Bronchial epithelial cell (primary cell): ENCODE results near the gene TMEM52. TPM values are rescaled to one million over a fixed set of nuclear protein-coding genes. Genes with fewer than 3 reads are reported as not detected.

Source experiments
- DNase-seq: peaks from one replicate; pipeline ENCODE4 v3.0.0-alpha.2; 2010; ENCODE audit warnings: low read depth
- FAIRE-seq: peaks from 2 replicates; lab custom pipeline; 2011; peaks lifted over from hg19 to GRCh38; lab: Jason Lieb, UNC
- H3K27me3 ChIP-seq: 2 replicates; pipeline ENCODE4 v1.5.1; 2011; ENCODE audit warnings: low read length; ENCODE audit not compliant: control insufficient read depth, insufficient read depth
- H3K36me3 ChIP-seq: 2 replicates; pipeline ENCODE4 v1.5.1; 2011; ENCODE audit warnings: low read length; ENCODE audit not compliant: control insufficient read depth, insufficient read depth
- H3K4me3 ChIP-seq: 2 replicates; pipeline ENCODE4 v1.5.1; 2011; ENCODE audit warnings: mild to moderate bottlenecking, low read depth, low read length, control low read depth
- CTCF ChIP-seq: IDR thresholded peaks from 2 replicates; pipeline ENCODE4 v1.5.1; 2011; ENCODE audit warnings: mild to moderate bottlenecking, moderate library complexity, low read length, control low read depth, inconsistent platforms; ENCODE audit not compliant: insufficient read depth, severe bottlenecking
- total RNA-seq: library from RNA; depleted of rRNA; stranded (reverse); fragments of >200 nt; gene quantifications from 2 replicates; pipeline ENCODE4 v1.2.1, GENCODE V29; 2014

Gene TMEM52
- 1.4 and 1.6 TPM in 2 replicates for total RNA-seq

GRCh38 chr1:1918901-1919303 is at the start of gene TMEM52:
Gene TMEM52, minus strand, starts transcription at chr1:1919279. Its CDS starts 14 bp downstream, at chr1:1919265.
- FAIRE-seq = no peak
- H3K4me3 ChIP-seq = peak within 1 kb of the TSS; percentile 54
- H3K36me3 ChIP-seq = no peaks in the 10 kb centered on the region
- DNase-seq = no peak
- H3K27me3 ChIP-seq = no peaks in the 10 kb centered on the region
- TF ChIP-seq CTCF = peak; percentile 20

GRCh38 chr1:1967879-1968278 is 48.8 kb upstream of the TMEM52 start:
- H3K27me3 ChIP-seq = no peaks in the 10 kb centered on the region

GRCh38 chr1:1967151-1967550 is 48.1 kb upstream of the TMEM52 start:
- DNase-seq (no peak), FAIRE-seq (no peak)
- Histone ChIP-seq H3K27me3 (no peaks in the 10 kb centered on the region), H3K4me3 (no peak overlapping the region), H3K36me3 (no peaks in the 10 kb centered on the region)
- no peak for TF ChIP-seq CTCF

More at GRCh38 chr1:1967879-1968278, 48.8 kb upstream of the TMEM52 start:
- DNase-seq = no peak
- no peak overlapping the region for H3K4me3 ChIP-seq
- no peaks in the 10 kb centered on the region for H3K36me3 ChIP-seq
- peak; percentile 36 for FAIRE-seq
- TF ChIP-seq CTCF = no peak

GRCh38 chr1:1966071-1966740 is 47.1 kb upstream of the TMEM52 start:
- FAIRE-seq = no peak
- H3K27me3 ChIP-seq = no peaks in the 10 kb centered on the region

GRCh38 chr1:1965546-1965945 is 46.5 kb upstream of the TMEM52 start:
- DNase-seq (no peak), FAIRE-seq (no peak)
- H3K36me3 ChIP-seq = no peaks in the 10 kb centered on the region
- H3K27me3 ChIP-seq = no peaks in the 10 kb centered on the region
- no peak overlapping the region for H3K4me3 ChIP-seq
- no peak for TF ChIP-seq CTCF

More at GRCh38 chr1:1966071-1966740, 47.1 kb upstream of the TMEM52 start:
- no peaks in the 10 kb centered on the region for H3K36me3 ChIP-seq
- H3K4me3 ChIP-seq = no peak overlapping the region
- DNase-seq = no peak
- no peak for TF ChIP-seq CTCF

- FAIRE-seq = no peak
- H3K4me3 ChIP-seq = no peak overlapping the region
- DNase-seq = no peak
- no peak for TF ChIP-seq CTCF
- no peaks in the 10 kb centered on the region for H3K36me3 ChIP-seq
- no peaks in the 10 kb centered on the region for H3K27me3 ChIP-seq
Observed at GRCh38 chr1:1964811-1965210, 45.7 kb upstream of the TMEM52 start.
